Fibroblast of villous mesenchyme (primary cell): ENCODE data around the gene FYB1. TPM values are rescaled to one million over a fixed set of nuclear protein-coding genes. Genes with fewer than 3 reads are reported as not detected.
"Not testable (repeated sequence)": the region's sequence is repeated elsewhere in the genome, so short reads cannot be mapped to it uniquely, and the experiment has no call there.

Source experiments
- DNase-seq: peaks from one replicate; pipeline ENCODE4 v3.0.0-alpha.2; 2010; ENCODE audit warnings: low read depth
- H3K4me3 ChIP-seq: 2 replicates; pipeline ENCODE4 v1.5.1; 2011; ENCODE audit warnings: low read depth, mild to moderate bottlenecking, low read length
- CTCF ChIP-seq: IDR thresholded peaks from 2 replicates; pipeline ENCODE4 v1.5.1; 2012; ENCODE audit warnings: low read depth, mild to moderate bottlenecking, low read length; ENCODE audit not compliant: insufficient read depth
- total RNA-seq: library from RNA; depleted of rRNA; stranded (reverse); fragments of >200 nt; gene quantifications from 2 replicates; pipeline ENCODE4 v1.2.3, GENCODE V29; 2012

The FYB1 gene
- total RNA-seq, 1 donor: not detected

DNA sequence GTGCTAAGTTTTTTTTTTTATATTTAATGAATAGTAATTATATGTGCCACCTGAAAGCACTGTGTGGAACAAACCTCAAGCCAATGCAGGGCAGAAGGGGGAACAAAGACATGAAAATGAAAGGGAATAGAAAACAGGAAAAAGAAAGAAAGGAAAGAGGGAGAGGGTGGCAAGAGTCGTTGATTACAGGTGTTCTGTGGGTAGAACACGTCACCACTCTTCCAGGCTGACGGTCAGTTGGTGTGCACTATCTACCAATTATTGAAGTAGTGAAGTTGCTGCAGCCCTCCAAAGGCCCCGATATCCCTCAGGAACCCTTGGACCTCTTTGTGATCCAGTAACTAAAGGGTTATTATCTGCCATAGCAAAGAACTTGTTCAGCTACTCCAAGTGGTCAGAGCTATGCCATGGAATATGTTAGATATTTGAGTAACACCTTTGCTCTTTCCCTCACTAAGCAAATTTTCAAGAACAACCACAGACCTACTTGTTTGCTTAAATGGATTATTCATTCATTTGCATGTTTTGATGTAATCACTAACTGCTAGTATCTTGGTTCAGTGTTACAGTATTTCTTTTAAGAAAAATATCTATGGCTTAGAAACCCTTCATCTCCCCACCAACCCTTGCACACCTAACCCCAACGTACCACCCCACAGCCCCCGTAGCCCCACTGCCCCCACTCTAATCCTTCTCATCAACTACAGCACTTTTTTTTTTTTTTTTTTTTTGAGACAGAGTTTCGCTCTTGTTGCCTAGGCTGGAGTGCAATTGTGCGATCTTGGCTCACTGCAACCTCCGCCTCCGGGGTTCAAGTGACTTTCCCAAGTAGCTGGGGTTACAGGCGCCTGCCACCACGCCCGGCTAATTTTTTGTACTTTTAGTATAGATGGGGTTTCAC, 31.3 kb downstream of the FYB1 start:
- H3K4me3 ChIP-seq: no peak overlapping the region
- no peak for DNase-seq
- TF ChIP-seq CTCF: no peak

DNA sequence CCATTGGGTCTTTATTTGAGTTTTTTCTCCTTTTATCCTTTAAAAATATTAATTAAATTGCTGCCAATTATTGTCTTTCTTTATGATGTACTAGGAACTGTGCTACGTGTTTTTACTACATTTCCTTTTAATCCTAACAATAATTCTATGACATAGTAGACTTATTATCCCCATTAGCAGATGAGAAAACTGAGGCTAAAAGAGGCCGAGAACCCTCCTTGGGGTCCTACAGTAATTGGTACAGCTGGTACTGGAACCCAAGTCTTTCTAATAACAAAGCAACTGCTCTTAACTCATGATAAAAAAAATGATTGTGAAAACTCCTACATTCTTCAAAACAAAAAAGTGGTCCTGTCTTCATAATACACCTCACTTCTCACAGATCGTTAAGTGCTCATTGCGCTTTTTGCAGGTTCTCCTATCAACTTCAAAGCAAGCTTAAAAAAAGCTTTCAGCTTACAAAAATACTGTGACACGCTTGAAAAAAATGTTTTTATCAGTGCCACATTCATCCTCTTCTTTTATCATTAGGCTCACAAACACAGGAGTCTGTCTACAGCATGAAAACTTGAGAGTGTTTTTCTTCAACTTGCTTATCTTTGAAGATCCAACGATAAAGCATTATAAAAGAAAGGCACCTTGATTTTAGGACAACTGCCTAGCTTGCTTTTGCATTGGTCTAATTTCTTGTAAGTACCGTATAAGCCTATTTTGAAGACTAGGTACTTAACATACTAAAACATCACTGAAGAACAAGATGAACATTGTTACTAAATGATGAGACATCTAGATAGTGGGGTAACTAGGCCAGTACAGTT, 32.4 kb downstream of the FYB1 start:
- no peak overlapping the region for H3K4me3 ChIP-seq
- no peak for TF ChIP-seq CTCF
- no peak for DNase-seq

GRCh38 chr5:39186289-39186688, 33.1 kb downstream of the FYB1 start:
- no peak overlapping the region for H3K4me3 ChIP-seq
- DNase-seq: no peak
- TF ChIP-seq CTCF: no peak

DNA sequence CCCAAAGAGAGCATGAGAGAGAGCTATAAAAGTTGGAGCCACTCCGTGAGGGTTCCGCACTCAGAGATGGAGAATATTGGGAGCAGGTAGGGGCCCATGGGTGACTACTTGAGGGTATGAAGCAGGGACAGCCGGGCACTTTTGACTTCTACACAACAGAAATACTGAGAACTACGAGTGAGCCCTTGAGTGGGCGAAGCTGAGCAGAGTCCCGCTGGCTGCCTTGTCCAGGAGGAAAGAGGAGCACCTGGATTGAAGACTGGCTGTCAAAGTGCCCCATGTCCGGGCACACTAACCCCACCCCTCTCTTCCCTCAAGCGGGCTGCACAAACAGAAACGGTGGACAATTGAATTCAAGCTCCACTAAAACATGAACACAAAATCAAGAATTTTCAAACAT, 33.6 kb downstream of the FYB1 start:
- no peak overlapping the region for H3K4me3 ChIP-seq
- TF ChIP-seq CTCF: no peak
- no peak for DNase-seq

GRCh38 chr5:39179561-39179960, 39.8 kb downstream of the FYB1 start:
- not testable (repeated sequence) for DNase-seq, H3K4me3 ChIP-seq

DNA sequence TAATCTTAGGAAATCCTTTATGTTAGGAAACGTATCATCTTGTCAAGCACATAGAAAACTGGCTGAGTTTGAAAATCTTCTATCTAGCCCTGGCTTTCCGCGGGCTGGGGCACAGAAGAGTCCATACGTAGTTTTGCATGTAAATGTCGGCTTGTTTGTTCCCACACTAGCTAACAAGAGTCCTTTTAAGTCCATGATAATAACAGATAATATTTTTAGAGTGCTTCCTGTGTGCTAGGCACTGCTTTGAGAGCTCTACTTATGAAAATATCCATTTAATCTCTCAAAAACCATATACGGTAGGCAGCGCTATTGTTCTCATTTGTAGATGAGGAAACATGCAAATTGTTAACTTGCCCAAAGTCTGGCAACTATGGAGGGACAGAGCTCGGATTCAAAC, 40.5 kb downstream of the FYB1 start:
- DNase-seq: no peak
- TF ChIP-seq CTCF: no peak

DNA sequence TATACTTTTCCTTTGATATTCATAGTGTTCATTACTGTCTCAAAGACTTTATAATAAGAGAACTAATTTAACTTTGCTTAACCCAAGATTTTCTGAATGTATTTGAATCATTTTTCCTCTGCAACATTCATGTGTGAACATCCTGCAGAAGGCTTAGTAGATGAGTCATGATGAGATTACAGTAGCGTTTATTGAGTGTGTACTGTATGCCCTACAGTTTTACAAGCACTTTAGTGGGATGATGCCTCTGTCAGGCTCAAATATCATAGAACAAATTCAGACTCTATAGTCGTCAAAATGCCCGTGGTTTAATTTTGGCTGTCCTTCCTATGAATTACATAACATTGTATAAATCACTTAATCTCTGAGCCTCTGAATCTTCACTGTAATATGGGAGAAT, 41.2 kb downstream of the FYB1 start:
- no peak for TF ChIP-seq CTCF
- no peak overlapping the region for H3K4me3 ChIP-seq
- peak; percentile 84 for DNase-seq

More for the DNA sequence above, 40.5 kb downstream of the FYB1 start:
- no peak overlapping the region for H3K4me3 ChIP-seq
